ENCODE results near the gene SORBS1.

DNA sequence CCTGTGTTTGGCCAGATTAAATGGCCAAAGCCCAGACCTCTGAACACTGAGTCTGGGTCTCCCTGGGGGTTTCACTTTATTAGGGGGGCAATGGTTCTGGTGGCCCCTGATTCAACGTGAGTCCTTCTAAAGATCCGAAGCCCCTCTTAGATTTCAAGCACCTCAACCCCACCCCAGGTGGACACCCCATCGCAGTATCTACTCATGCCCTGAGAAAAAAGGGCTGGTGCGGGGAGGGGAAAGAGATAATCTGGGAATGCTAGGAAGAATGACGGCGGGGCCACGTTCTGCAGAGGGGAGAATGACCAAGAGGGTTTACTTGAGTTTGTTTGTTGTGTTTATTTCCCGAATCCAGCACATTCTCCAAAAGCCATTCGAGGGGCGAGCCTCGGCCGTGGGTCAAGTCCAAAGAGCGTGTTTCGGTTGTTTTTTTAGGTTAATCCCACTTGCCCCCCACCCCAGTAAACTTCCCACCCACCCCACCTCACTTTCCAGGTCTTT, 271.2 kb downstream of the SORBS1 start:
- TF ChIP-seq POLR2AphosphoS5 (IDR thresholded peaks at IDR 0.05) = no peak
- TF ChIP-seq, protein P1, sequence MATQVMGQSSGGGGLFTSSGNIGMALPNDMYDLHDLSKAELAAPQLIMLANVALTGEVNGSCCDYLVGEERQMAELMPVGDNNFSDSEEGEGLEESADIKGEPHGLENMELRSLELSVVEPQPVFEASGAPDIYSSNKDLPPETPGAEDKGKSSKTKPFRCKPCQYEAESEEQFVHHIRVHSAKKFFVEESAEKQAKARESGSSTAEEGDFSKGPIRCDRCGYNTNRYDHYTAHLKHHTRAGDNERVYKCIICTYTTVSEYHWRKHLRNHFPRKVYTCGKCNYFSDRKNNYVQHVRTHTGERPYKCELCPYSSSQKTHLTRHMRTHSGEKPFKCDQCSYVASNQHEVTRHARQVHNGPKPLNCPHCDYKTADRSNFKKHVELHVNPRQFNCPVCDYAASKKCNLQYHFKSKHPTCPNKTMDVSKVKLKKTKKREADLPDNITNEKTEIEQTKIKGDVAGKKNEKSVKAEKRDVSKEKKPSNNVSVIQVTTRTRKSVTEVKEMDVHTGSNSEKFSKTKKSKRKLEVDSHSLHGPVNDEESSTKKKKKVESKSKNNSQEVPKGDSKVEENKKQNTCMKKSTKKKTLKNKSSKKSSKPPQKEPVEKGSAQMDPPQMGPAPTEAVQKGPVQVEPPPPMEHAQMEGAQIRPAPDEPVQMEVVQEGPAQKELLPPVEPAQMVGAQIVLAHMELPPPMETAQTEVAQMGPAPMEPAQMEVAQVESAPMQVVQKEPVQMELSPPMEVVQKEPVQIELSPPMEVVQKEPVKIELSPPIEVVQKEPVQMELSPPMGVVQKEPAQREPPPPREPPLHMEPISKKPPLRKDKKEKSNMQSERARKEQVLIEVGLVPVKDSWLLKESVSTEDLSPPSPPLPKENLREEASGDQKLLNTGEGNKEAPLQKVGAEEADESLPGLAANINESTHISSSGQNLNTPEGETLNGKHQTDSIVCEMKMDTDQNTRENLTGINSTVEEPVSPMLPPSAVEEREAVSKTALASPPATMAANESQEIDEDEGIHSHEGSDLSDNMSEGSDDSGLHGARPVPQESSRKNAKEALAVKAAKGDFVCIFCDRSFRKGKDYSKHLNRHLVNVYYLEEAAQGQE (IDR thresholded peaks at IDR 0.05; ENCODE audit: borderline replicate concordance) = no peak
- TF ChIP-seq, protein P2, sequence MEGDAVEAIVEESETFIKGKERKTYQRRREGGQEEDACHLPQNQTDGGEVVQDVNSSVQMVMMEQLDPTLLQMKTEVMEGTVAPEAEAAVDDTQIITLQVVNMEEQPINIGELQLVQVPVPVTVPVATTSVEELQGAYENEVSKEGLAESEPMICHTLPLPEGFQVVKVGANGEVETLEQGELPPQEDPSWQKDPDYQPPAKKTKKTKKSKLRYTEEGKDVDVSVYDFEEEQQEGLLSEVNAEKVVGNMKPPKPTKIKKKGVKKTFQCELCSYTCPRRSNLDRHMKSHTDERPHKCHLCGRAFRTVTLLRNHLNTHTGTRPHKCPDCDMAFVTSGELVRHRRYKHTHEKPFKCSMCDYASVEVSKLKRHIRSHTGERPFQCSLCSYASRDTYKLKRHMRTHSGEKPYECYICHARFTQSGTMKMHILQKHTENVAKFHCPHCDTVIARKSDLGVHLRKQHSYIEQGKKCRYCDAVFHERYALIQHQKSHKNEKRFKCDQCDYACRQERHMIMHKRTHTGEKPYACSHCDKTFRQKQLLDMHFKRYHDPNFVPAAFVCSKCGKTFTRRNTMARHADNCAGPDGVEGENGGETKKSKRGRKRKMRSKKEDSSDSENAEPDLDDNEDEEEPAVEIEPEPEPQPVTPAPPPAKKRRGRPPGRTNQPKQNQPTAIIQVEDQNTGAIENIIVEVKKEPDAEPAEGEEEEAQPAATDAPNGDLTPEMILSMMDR (IDR thresholded peaks at IDR 0.05; ENCODE audit: poor library complexity, severe bottlenecking) = no peak
- no peak for TF ChIP-seq EZH2 (IDR thresholded peaks at IDR 0.05; ENCODE audit: borderline replicate concordance, insufficient read depth, low read length, poor library complexity, severe bottlenecking)
- no peak for TF ChIP-seq TAF1 (IDR thresholded peaks at IDR 0.05; ENCODE audit: low read depth)

All from neural cell (in vitro differentiated cells).